Activated CD8-positive, alpha-beta memory T cell treated with anti-CD3 and anti-CD28 coated beads, Interleukin-2, amount 50 U/mL, for 1 hour (primary cell): ENCODE measurements around the gene NFYA.
"Not testable (repeated sequence)": the region's sequence is repeated elsewhere in the genome, so short reads cannot be mapped to it uniquely, and the experiment has no call there.

Source experiments
- DNase-seq: peaks from one replicate; pipeline ENCODE4 v3.0.0-alpha.2; 2020; ENCODE audit errors: extremely low read depth

Gene NFYA

GRCh38 chr6:41115027-41115426, 42.3 kb downstream of the NFYA start:
- not testable (repeated sequence) for DNase-seq

- DNase-seq = no peak
Observed at GRCh38 chr6:41119508-41119907, 46.7 kb downstream of the NFYA start.

GRCh38 chr6:41120058-41120457, 47.3 kb downstream of the NFYA start:
- DNase-seq = no peak

GRCh38 chr6:41122373-41122772, 49.6 kb downstream of the NFYA start:
- no peak for DNase-seq

- DNase-seq = no peak
Observed at GRCh38 chr6:41122918-41123317, 50.1 kb downstream of the NFYA start.

- DNase-seq = no peak
Observed at GRCh38 chr6:41125282-41125681, 52.5 kb downstream of the NFYA start.

- DNase-seq = no peak
Observed at GRCh38 chr6:41132254-41132653, 59.5 kb downstream of the NFYA start.

- DNase-seq = no peak
Observed at GRCh38 chr6:41135062-41135832, 62.5 kb downstream of the NFYA start.

GRCh38 chr6:41136911-41137310, 64.1 kb downstream of the NFYA start:
- DNase-seq = no peak

- DNase-seq = no peak
Observed at GRCh38 chr6:41147917-41148316, 75.1 kb downstream of the NFYA start.
